Fibroblast of peridontal ligament (primary cell): ENCODE measurements around the gene CAMK2B.

Source experiments
- DNase-seq: peaks from one replicate; pipeline ENCODE4 v3.0.0-alpha.2; 2010; ENCODE audit errors: extremely low read depth

CAMK2B gene

GRCh38 chr7:44231088-44231487 lies 94.3 kb downstream of the CAMK2B start:
- DNase-seq: no peak

- DNase-seq: no peak
These were observed 95.1 kb downstream of the CAMK2B start for GRCh38 chr7:44230286-44230685.

GRCh38 chr7:44229546-44230105 lies 95.8 kb downstream of the CAMK2B start:
- DNase-seq: no peak

- DNase-seq: no peak
These were observed 96.6 kb downstream of the CAMK2B start for GRCh38 chr7:44228571-44229350.

- no peak for DNase-seq
These were observed 97.5 kb downstream of the CAMK2B start for GRCh38 chr7:44227911-44228310.

- DNase-seq: no peak
These were observed 99.0 kb downstream of the CAMK2B start for GRCh38 chr7:44226396-44226753.

- DNase-seq: no peak
These were observed 99.6 kb downstream of the CAMK2B start for GRCh38 chr7:44225566-44226395.

- no peak for DNase-seq
These were observed 100.3 kb downstream of the CAMK2B start for GRCh38 chr7:44224974-44225565.

- no peak for DNase-seq
These were observed 101.1 kb downstream of the CAMK2B start for GRCh38 chr7:44224080-44224973.

- DNase-seq: no peak
These were observed 101.9 kb downstream of the CAMK2B start for GRCh38 chr7:44223362-44224079.

GRCh38 chr7:44222776-44223261 lies 102.6 kb downstream of the CAMK2B start:
- no peak for DNase-seq

- no peak for DNase-seq
These were observed 103.3 kb downstream of the CAMK2B start for GRCh38 chr7:44222074-44222473.

GRCh38 chr7:44221231-44221791 lies 104.1 kb downstream of the CAMK2B start:
- DNase-seq: no peak

- no peak for DNase-seq
These were observed 104.9 kb downstream of the CAMK2B start for GRCh38 chr7:44220358-44221112.

GRCh38 chr7:44220046-44220357 lies 105.4 kb downstream of the CAMK2B start:
- DNase-seq: no peak

GRCh38 chr7:44219371-44220045 lies 105.9 kb downstream of the CAMK2B start:
- no peak for DNase-seq

GRCh38 chr7:44218418-44219201 lies 106.8 kb downstream of the CAMK2B start:
- DNase-seq: no peak

- DNase-seq: no peak
These were observed 107.5 kb downstream of the CAMK2B start for GRCh38 chr7:44217852-44218402.
